Stimulated activated CD4-positive, alpha-beta T cell treated with anti-CD3 and anti-CD28 coated beads, Interleukin-1b, Interleukin-23, amount 100 ng/mL, for 24 hours (primary cell): Measurements from ENCODE around the gene OGFR.
"Not testable (repeated sequence)": the region's sequence is repeated elsewhere in the genome, so short reads cannot be mapped to it uniquely, and the experiment has no call there.

ENCODE experiments used
- DNase-seq, 4 experiments: peaks; one replicate each; pipeline ENCODE4 v3.0.0-alpha.2; 2020; ENCODE audit warnings: low read depth in 4 of 4, low spot score in 1 of 4

Gene OGFR

GRCh38 chr20:62836967-62837490 is 32.4 kb downstream of the OGFR start:
- no peak for DNase-seq

- no peak for DNase-seq
Measured at GRCh38 chr20:62837790-62838127, 33.1 kb downstream of the OGFR start.

GRCh38 chr20:62838128-62838891 is 33.7 kb downstream of the OGFR start:
- no peak for DNase-seq

DNA sequence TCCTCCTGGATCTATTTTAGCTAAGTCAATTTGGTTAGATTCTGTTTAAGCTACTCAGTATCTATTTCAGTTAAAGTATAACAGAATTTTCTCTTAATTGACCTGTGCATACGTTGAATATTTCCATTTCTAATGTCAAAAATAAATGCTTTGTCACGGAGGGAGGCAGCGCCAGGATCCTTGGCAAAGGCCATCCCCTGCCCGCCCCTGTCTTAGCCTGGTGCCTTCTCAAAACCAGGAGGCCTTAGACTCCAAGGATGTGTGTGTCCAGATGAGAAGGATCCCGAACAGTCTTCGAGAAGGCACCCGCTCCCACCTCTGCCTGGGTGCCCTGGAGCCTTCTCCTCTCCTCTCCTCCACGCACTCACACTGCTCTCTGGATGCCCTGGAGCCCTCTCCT is 34.6 kb downstream of the OGFR start:
- no peak for DNase-seq

- DNase-seq, result no peak
Measured at GRCh38 chr20:62839816-62840215, 35.2 kb downstream of the OGFR start.

DNA sequence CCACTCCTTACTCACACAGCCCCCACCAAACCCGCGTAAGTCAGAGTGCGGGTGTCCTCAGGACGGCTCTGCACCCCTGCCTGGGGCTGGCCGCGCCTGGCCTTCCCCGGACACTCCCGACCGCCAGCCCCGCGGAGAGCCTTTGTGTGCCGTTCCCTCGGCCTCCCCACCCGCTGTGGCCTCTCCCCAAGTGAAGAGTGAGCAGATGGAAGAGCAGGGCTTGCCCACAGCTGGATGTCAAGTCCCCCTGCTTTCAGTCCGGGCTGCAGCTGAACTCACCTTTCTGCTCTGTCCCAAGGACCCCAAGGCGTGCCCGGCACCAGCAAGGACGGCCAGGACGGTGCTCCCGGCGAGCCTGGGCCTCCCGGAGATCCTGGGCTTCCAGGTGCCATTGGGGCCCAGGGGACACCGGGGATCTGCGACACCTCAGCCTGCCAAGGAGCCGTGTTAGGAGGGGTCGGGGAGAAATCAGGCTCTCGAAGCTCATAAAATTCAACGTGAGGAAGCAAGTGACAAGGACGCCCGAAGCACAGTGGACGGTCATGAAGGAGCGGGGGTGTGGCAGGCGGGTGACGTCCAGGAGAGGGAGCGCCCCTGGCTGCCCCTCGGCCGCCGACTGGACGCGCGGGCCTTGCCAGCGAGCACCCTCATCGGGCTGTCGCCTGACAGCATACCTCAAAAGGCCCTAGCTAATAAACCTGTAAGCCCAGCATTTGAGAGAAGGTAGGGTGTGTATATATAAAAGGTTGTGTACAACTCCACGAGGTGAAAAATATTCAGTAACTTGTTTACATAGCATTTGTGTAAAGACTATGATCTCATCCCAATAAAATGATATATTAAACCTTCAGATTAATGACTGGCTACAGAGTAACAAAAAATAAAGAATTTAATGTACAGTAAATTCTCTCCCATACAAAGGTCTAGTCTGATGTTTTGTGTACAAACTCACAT is 35.9 kb downstream of the OGFR start:
- no peak for DNase-seq

- no peak for DNase-seq
Measured at GRCh38 chr20:62841705-62842212, 37.1 kb downstream of the OGFR start.

- DNase-seq, result no peak
Measured at GRCh38 chr20:62843656-62844055, 39.0 kb downstream of the OGFR start.

DNA sequence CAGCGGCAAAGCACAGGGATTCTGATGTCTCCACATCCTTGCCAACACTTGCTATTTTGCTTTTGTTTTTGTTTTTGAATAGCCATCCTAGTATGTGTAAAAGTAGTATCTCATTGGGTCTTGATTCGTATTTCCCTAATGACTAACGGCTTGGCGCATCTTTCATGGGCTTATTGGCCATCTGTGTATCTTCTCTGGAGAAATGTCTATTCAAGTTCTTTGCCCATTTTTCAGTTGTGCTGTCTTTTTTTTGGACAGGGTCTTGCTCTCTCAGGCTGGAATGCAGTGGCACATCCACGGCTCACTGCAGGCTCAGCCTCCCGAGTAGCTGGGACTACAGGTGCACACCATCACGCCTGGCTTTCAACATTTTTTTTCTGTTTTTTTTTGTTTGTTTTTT is 39.5 kb downstream of the OGFR start:
- no peak for DNase-seq

DNA sequence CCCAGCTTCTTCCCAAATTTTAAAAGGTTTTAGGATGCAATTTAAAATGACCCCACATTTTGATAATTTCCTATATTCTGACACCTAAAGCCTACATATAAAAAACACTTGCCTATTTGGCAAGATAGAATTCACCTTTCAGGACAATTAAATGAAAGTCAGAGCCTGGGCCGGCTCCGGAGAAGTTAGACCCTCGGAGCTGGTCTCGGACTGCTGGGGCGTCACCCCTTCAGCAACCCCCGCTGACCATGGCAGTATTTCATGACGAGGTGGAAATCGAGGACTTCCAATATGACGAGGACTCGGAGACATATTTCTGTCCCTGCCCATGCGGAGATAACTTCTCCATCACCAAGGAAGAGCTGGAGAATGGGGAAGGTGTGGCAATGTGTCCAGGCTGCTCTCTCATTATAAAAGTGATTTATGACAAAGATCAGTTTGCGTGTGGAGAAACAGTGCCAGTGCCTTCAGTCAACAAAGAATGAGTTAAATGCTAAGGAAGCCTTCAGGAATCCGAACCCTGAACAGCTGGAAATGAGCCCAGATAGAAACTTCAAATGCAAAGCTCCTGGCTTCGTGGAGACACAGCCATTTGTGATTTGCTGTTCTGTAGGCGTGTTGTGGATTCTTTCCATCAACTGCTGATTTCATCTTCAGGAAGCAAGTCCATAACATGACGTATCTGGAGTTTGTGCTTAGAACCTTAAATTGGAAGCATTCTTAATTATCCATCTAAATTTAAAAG is 41.0 kb downstream of the OGFR start:
- no peak for DNase-seq

DNA sequence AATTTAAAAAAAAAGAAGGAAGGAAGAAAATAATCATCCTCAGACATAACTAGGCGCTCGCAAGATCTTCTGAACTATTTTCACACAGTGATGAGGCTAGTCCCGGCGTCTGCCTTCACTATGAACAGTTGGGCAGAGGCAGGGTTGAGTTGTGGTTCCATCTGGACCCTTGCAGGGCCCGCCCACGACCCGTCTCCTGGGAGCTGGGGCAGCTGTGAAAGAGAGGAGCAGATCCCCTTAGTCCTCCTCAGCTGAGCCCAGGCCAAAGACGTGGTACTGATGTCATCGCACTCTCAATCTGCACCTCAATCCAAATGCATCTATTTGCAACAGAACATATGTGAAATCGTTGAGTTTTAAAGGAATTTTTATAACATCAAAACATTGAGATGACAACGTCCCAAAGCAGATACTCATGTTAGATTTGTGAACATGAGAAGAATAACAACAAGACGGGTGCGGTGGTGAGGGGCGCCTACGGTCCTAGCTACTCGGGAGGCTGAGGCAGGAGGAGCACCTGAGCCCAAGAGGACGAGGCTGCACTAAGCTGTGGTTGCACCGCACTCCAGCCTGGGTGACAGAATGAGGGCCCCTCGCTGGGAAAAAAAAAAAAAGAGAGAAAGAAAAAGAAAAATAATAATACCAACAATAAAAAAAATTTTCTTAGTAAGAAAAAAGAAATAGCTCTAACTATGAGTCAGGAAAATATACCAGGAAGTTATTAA is 41.7 kb downstream of the OGFR start:
- DNase-seq, result no peak

GRCh38 chr20:62848917-62849316 is 44.3 kb downstream of the OGFR start:
- DNase-seq, result not testable (repeated sequence)

DNA sequence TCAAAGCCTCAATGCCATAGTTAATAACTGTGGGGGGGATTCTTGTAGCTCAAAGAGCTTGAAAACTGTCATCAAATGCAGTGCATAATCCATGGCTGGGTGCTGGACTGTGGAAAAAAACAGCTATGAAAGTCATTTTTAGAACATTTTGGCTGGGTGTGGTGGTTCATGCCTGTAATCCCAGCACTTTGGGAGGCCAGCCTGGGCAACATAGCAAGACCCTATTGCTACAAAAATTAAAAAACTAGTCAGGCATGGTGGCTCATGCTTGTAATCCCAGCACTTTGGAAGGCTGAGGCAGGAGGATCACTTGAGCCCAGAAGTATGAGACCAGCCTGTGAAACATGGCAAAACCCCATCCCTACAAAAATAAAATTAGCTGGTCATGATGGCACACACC is 44.8 kb downstream of the OGFR start:
- no peak for DNase-seq

- no peak for DNase-seq
Measured at GRCh38 chr20:62850333-62850974, 45.8 kb downstream of the OGFR start.

DNA sequence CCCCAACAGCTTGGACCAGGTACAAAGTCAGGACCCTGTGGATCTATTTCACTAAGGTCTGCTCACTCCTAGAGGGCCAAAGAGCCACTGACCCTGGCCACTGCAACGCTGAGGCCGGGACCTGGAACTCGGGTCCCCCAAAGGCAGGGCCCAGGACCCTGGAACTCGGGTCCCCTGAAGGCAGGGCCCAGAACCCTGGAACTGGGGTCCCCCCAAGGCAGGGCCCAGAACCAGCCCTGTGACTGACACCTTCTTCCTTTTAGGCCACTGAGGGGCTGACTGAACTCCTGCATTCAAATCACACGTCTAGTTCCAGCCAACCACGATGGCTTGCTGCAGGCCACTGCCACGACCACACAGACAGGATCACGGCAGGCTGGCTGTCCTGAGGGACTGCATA is 47.6 kb downstream of the OGFR start:
- DNase-seq, result no peak

GRCh38 chr20:62852841-62853240 is 48.2 kb downstream of the OGFR start:
- DNase-seq, result no peak

DNA sequence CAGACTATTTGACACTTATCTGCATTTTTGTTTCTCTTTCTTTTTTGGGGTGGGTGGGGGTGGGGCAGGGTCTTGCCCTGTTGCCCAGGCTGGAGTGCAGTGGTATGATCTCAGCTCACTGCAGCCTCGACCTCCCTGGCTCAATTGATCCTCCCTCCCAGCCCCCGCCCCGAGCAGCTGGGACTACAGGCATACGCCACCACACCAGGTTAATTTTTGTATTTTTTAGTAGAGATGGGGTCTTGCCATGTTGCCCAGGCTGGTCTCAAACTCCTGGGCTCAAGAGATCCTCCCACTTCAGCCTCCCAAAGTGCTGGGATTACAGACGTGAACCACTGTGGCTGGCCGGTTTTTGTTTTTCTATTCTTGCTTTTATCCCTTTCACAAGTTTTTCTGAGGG is 48.7 kb downstream of the OGFR start:
- DNase-seq, result not testable (repeated sequence)

- DNase-seq, result no peak
Measured at GRCh38 chr20:62854121-62854520, 49.5 kb downstream of the OGFR start.

- DNase-seq, result no peak
Measured at GRCh38 chr20:62855120-62855519, 50.5 kb downstream of the OGFR start.
